Measurements from ENCODE around the gene BRME1. TPM values are rescaled to one million over a fixed set of nuclear protein-coding genes. Genes with fewer than 3 reads are reported as not detected.

Gene BRME1
- total and polyA plus RNA-seq, 2 of the 13 experiments (the other 11 are each of a cell fraction or from before 2014, with no cell fraction given): 0.74 to 1.5 TPM

- TF ChIP-seq, protein P1, sequence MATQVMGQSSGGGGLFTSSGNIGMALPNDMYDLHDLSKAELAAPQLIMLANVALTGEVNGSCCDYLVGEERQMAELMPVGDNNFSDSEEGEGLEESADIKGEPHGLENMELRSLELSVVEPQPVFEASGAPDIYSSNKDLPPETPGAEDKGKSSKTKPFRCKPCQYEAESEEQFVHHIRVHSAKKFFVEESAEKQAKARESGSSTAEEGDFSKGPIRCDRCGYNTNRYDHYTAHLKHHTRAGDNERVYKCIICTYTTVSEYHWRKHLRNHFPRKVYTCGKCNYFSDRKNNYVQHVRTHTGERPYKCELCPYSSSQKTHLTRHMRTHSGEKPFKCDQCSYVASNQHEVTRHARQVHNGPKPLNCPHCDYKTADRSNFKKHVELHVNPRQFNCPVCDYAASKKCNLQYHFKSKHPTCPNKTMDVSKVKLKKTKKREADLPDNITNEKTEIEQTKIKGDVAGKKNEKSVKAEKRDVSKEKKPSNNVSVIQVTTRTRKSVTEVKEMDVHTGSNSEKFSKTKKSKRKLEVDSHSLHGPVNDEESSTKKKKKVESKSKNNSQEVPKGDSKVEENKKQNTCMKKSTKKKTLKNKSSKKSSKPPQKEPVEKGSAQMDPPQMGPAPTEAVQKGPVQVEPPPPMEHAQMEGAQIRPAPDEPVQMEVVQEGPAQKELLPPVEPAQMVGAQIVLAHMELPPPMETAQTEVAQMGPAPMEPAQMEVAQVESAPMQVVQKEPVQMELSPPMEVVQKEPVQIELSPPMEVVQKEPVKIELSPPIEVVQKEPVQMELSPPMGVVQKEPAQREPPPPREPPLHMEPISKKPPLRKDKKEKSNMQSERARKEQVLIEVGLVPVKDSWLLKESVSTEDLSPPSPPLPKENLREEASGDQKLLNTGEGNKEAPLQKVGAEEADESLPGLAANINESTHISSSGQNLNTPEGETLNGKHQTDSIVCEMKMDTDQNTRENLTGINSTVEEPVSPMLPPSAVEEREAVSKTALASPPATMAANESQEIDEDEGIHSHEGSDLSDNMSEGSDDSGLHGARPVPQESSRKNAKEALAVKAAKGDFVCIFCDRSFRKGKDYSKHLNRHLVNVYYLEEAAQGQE (IDR thresholded peaks at IDR 0.05; ENCODE audit: borderline replicate concordance in 1 of 2, low read depth in 1 of 2, low read length in 2 of 2): no peak
- TF ChIP-seq, protein P2, sequence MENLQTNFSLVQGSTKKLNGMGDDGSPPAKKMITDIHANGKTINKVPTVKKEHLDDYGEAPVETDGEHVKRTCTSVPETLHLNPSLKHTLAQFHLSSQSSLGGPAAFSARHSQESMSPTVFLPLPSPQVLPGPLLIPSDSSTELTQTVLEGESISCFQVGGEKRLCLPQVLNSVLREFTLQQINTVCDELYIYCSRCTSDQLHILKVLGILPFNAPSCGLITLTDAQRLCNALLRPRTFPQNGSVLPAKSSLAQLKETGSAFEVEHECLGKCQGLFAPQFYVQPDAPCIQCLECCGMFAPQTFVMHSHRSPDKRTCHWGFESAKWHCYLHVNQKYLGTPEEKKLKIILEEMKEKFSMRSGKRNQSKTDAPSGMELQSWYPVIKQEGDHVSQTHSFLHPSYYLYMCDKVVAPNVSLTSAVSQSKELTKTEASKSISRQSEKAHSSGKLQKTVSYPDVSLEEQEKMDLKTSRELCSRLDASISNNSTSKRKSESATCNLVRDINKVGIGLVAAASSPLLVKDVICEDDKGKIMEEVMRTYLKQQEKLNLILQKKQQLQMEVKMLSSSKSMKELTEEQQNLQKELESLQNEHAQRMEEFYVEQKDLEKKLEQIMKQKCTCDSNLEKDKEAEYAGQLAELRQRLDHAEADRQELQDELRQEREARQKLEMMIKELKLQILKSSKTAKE (CRISPR knock-in tag; IDR thresholded peaks at IDR 0.05; ENCODE audit: borderline replicate concordance): peak; percentile 84; the same call in 1 of the 2 replicates
- TF ChIP-seq ZHX1 (CRISPR knock-in tag; IDR thresholded peaks at IDR 0.05; ENCODE audit: low read depth): no peak
- TF ChIP-seq FOSL1 (CRISPR knock-in tag; IDR thresholded peaks at IDR 0.05; ENCODE audit: borderline replicate concordance): no peak
- TF ChIP-seq, protein P3, sequence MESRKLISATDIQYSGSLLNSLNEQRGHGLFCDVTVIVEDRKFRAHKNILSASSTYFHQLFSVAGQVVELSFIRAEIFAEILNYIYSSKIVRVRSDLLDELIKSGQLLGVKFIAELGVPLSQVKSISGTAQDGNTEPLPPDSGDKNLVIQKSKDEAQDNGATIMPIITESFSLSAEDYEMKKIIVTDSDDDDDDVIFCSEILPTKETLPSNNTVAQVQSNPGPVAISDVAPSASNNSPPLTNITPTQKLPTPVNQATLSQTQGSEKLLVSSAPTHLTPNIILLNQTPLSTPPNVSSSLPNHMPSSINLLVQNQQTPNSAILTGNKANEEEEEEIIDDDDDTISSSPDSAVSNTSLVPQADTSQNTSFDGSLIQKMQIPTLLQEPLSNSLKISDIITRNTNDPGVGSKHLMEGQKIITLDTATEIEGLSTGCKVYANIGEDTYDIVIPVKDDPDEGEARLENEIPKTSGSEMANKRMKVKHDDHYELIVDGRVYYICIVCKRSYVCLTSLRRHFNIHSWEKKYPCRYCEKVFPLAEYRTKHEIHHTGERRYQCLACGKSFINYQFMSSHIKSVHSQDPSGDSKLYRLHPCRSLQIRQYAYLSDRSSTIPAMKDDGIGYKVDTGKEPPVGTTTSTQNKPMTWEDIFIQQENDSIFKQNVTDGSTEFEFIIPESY (CRISPR knock-in tag; IDR thresholded peaks at IDR 0.05): no peak
- TF ChIP-seq CREB1 (IDR thresholded peaks at IDR 0.05): no peak
- TF ChIP-seq CREB1 (CRISPR knock-in tag; IDR thresholded peaks at IDR 0.05): no peak
- TF ChIP-seq ZNF619 (CRISPR knock-in tag; IDR thresholded peaks at IDR 0.05): no peak
- TF ChIP-seq IRF2 (CRISPR knock-in tag; IDR thresholded peaks at IDR 0.05): peak; percentile 28; the same call in 1 of the 2 replicates
- TF ChIP-seq HMG20A (CRISPR knock-in tag; IDR thresholded peaks at IDR 0.05; ENCODE audit: borderline replicate concordance): no peak
- peak; percentile 32; the same call in 1 of the 2 replicates for TF ChIP-seq ZNF331 (CRISPR knock-in tag; IDR thresholded peaks at IDR 0.05)
- TF ChIP-seq ZNF775 (CRISPR knock-in tag; IDR thresholded peaks at IDR 0.05; ENCODE audit: borderline replicate concordance): no peak
- no peak for TF ChIP-seq ZNF431 (CRISPR knock-in tag; IDR thresholded peaks at IDR 0.05; ENCODE audit: borderline replicate concordance, low read depth)
- TF ChIP-seq ZNF33B (CRISPR knock-in tag; IDR thresholded peaks at IDR 0.05): no peak
- TF ChIP-seq, protein P4, sequence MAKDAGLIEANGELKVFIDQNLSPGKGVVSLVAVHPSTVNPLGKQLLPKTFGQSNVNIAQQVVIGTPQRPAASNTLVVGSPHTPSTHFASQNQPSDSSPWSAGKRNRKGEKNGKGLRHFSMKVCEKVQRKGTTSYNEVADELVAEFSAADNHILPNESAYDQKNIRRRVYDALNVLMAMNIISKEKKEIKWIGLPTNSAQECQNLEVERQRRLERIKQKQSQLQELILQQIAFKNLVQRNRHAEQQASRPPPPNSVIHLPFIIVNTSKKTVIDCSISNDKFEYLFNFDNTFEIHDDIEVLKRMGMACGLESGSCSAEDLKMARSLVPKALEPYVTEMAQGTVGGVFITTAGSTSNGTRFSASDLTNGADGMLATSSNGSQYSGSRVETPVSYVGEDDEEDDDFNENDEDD (CRISPR knock-in tag; IDR thresholded peaks at IDR 0.05; ENCODE audit: borderline replicate concordance): no peak
- TF ChIP-seq ZNF230 (CRISPR knock-in tag; IDR thresholded peaks at IDR 0.05): 0 out of 2 replicates have a peak, but pooled peaks have one; percentile 3
Measured at GRCh38 chr19:13847407-13848339, 58.2 kb downstream of the BRME1 start (continued).
